HCT116 (cell line): ENCODE data around the gene FES. TPM values are rescaled to one million over a fixed set of nuclear protein-coding genes. Genes with fewer than 3 reads are reported as not detected.

Source experiments
- ATAC-seq: fragments of 200-7000 bp; cut with Tn5 transposase; 2 replicates; pipeline ENCODE4 v1.9.1; 2020; ENCODE audit warnings: mild to moderate bottlenecking, moderate library complexity
- BruUV-seq: library from RNA; stranded (reverse); fragments of 400-500 nt; replicated peaks from 2 replicates; lab custom pipeline; 2021; lab: Mats Ljungman, UMichigan
- CTCF ChIA-PET: fragments of 300-600 bp; sonication (Branson Sonifier 250); formaldehyde crosslinking; loops from one replicate; lab custom pipeline; 2021; ENCODE audit warnings: antibody characterized with exemption; lab: Charles Lee
- POLR2A ChIA-PET: fragments of 300-600, 350-600 bp; sonication (Branson Sonifier 250); formaldehyde crosslinking; loops from one replicate; lab custom pipeline; 2021; ENCODE audit warnings: antibody characterized with exemption; lab: Charles Lee
- RAD21 ChIA-PET, 2 experiments: fragments of 300-600 bp; sonication (Branson Sonifier 250); formaldehyde crosslinking; loops; one replicate each; lab custom pipeline; 2023; ENCODE audit warnings: low total read pairs in 2 of 2; ENCODE audit not compliant: uncharacterized antibody in 2 of 2, unreplicated experiment in 2 of 2, low non-redundant PET in 1 of 2; lab: Charles Lee
- DNase-seq: peaks from one replicate; pipeline ENCODE4 v3.0.0-alpha.2; 2010; ENCODE audit warnings: low read depth, low spot score
- H2AFZ ChIP-seq: fragments of 200-600 bp; shearing (Covaris generic), sonication (generic); 2 replicates; pipeline ENCODE4 v1.6.1; 2017; ENCODE audit warnings: low read depth, mixed run types, mixed read lengths, antibody characterized with exemption, low read length; ENCODE audit not compliant: poor library complexity, severe bottlenecking
- H3K27ac ChIP-seq: 2 replicates; pipeline ENCODE4 v1.5.1; 2012; ENCODE audit warnings: low read depth, low read length
- H3K27me3 ChIP-seq: fragments of 200-600 bp; sonication (generic); 2 replicates; pipeline ENCODE4 v1.6.1; 2016; ENCODE audit warnings: mixed run types, low read length, mixed read lengths; ENCODE audit not compliant: insufficient read depth
- H3K36me3 ChIP-seq, 2 experiments: fragments of 200-500 bp in 1 of 2; fragments of 200-600 bp in 1 of 2; sonication (Bioruptor generic) in 1 of 2; sonication (generic) in 1 of 2; 2 replicates each; pipeline versions ENCODE4 v1.5.1 to v1.6.1; 2014 to 2016; ENCODE audit warnings: low read length in 2 of 2, inconsistent platforms in 1 of 2, mixed read lengths in 1 of 2, mixed run types in 1 of 2; ENCODE audit not compliant: insufficient read depth in 2 of 2, control insufficient read depth in 1 of 2
- H3K4me1 ChIP-seq, 2 experiments: fragments of 200-600 bp in 1 of 2; sonication (generic) in 1 of 2; 2 replicates each; pipeline versions ENCODE4 v1.5.1 to v1.6.1; 2012 to 2017; ENCODE audit warnings: low read length in 2 of 2, inconsistent platforms in 1 of 2, mild to moderate bottlenecking in 1 of 2, mixed read lengths in 1 of 2, mixed run types in 1 of 2, moderate library complexity in 1 of 2; ENCODE audit not compliant: insufficient read depth in 2 of 2, control insufficient read depth in 1 of 2
- H3K4me2 ChIP-seq: fragments of 200-600 bp; sonication (generic); 2 replicates; pipeline ENCODE4 v1.6.1; 2017; ENCODE audit warnings: mixed run types, low read length, mixed read lengths
- H3K4me3 ChIP-seq, 2 experiments: fragments of 200-600 bp in 1 of 2; sonication (generic) in 1 of 2; replicated peaks in 1 of 2; 2 replicates each; pipeline ENCODE4 v1.5.1; 2011 to 2016; ENCODE audit warnings: low read length in 2 of 2, control low read depth in 1 of 2, low read depth in 1 of 2, mild to moderate bottlenecking in 1 of 2, mixed read lengths in 1 of 2, mixed run types in 1 of 2
- H3K79me2 ChIP-seq: fragments of 200-600 bp; sonication (generic); 2 replicates; pipeline ENCODE4 v1.6.1; 2017; ENCODE audit warnings: mild to moderate bottlenecking, mixed run types, low read length, moderate library complexity, mixed read lengths; ENCODE audit not compliant: insufficient read depth
- H3K9ac ChIP-seq: fragments of 200-600 bp; sonication (generic); 2 replicates; pipeline ENCODE4 v1.6.1; 2016; ENCODE audit warnings: low read length, mixed read lengths
- H3K9me2 ChIP-seq: fragments of 200-600 bp; sonication (generic), shearing (Covaris generic); 2 replicates; pipeline ENCODE4 v1.6.1; 2017; ENCODE audit warnings: mixed run types, mild to moderate bottlenecking, moderate library complexity; ENCODE audit not compliant: insufficient read depth
- H3K9me3 ChIP-seq, 2 experiments: fragments of 200-500 bp in 1 of 2; fragments of 200-600 bp in 1 of 2; sonication (Bioruptor generic) in 1 of 2; sonication (generic) in 1 of 2; 2 replicates each; pipeline ENCODE4 v1.6.1; 2014 to 2017; ENCODE audit warnings: low read length in 2 of 2, mixed read lengths in 2 of 2, inconsistent platforms in 1 of 2, low read depth in 1 of 2, mild to moderate bottlenecking in 1 of 2, mixed run types in 1 of 2, moderate library complexity in 1 of 2; ENCODE audit not compliant: control insufficient read depth in 1 of 2, insufficient read depth in 1 of 2
- H4K20me1 ChIP-seq: fragments of 200-600 bp; sonication (generic), shearing (Covaris generic); 2 replicates; pipeline ENCODE4 v1.6.1; 2017; ENCODE audit warnings: mixed run types, mild to moderate bottlenecking, moderate library complexity; ENCODE audit not compliant: insufficient read depth
- ATF3 ChIP-seq: IDR thresholded peaks from 2 replicates; pipeline ENCODE4 v1.6.1; 2012
- CBX3 ChIP-seq: IDR thresholded peaks from 2 replicates; pipeline ENCODE4 v1.6.1; 2012; ENCODE audit warnings: low read depth
- CTCF ChIP-seq, 3 experiments: fragments of 200-600 bp in 1 of 3; sonication (generic) in 1 of 3; IDR thresholded peaks in 2 of 3; conservative IDR thresholded peaks in 1 of 3; 2 replicates each; pipeline ENCODE4 v1.5.1; 2012 to 2017; ENCODE audit warnings: low read depth in 2 of 3, low read length in 2 of 3, antibody characterized with exemption in 1 of 3, borderline replicate concordance in 1 of 3, control low read depth in 1 of 3, mild to moderate bottlenecking in 1 of 3, mixed read lengths in 1 of 3, mixed run types in 1 of 3, moderate library complexity in 1 of 3; ENCODE audit not compliant: insufficient read depth in 1 of 3
- EGR1 ChIP-seq: IDR thresholded peaks from 2 replicates; pipeline ENCODE4 v1.6.1; 2012; ENCODE audit warnings: low read depth
- ELF1 ChIP-seq: IDR thresholded peaks from 2 replicates; pipeline ENCODE4 v1.6.1; 2012; ENCODE audit warnings: low read depth, borderline replicate concordance
- FOSL1 ChIP-seq: IDR thresholded peaks from 2 replicates; pipeline ENCODE4 v1.6.1; 2012; ENCODE audit warnings: low read depth
- MAX ChIP-seq: IDR thresholded peaks from 2 replicates; pipeline ENCODE4 v1.6.1; 2012
- RAD21 ChIP-seq: IDR thresholded peaks from 2 replicates; pipeline ENCODE4 v1.6.1; 2012; ENCODE audit warnings: low read depth, mild to moderate bottlenecking
- REST ChIP-seq: IDR thresholded peaks from 2 replicates; pipeline ENCODE4 v1.6.1; 2012; ENCODE audit warnings: low read depth
- TCF7L2 ChIP-seq: IDR thresholded peaks from 2 replicates; pipeline ENCODE4 v1.7.0; 2011; ENCODE audit warnings: borderline replicate concordance, inconsistent platforms; ENCODE audit not compliant: insufficient read depth, insufficient read length; ENCODE audit errors: extremely low read depth
- YY1 ChIP-seq: IDR thresholded peaks from 2 replicates; pipeline ENCODE4 v1.6.1; 2011; ENCODE audit warnings: low read length, low read depth, moderate library complexity, mild to moderate bottlenecking; ENCODE audit not compliant: insufficient replicate concordance; ENCODE audit errors: extremely low read depth
- ZBTB33 ChIP-seq: IDR thresholded peaks from 2 replicates; pipeline ENCODE4 v1.6.1; 2011; ENCODE audit warnings: mild to moderate bottlenecking, low read length, moderate library complexity; ENCODE audit not compliant: insufficient replicate concordance; ENCODE audit errors: extremely low read depth
- ZFX ChIP-seq: fragments of 450-650 bp; IDR thresholded peaks from 2 replicates; pipeline ENCODE4 v1.6.1; 2017
- ZNF274 ChIP-seq: fragments of 200-500 bp; sonication (Bioruptor generic); IDR thresholded peaks from 2 replicates; pipeline ENCODE4 v1.6.1; 2014; ENCODE audit warnings: mild to moderate bottlenecking, low read depth, low read length, inconsistent platforms
- intact Hi-C: fragments of 100-400 bp; cut with micrococcal nuclease; formaldehyde crosslinking; loops from 2 replicates; pipeline ENCODE4 v1.10.0; 2022
- total RNA-seq: library from RNA; stranded (reverse); gene quantifications from one replicate; pipeline ENCODE4 v1.2.1, GENCODE V29; 2021; ENCODE audit not compliant: unreplicated experiment

FES gene
- total RNA-seq, 1 experiment from 2014 or later, result 5.3 TPM

- TF ChIP-seq MAX, result no peak
Measured at GRCh38 chr15:90879730-90880366, 4.5 kb upstream of the FES start (continued).

DNA sequence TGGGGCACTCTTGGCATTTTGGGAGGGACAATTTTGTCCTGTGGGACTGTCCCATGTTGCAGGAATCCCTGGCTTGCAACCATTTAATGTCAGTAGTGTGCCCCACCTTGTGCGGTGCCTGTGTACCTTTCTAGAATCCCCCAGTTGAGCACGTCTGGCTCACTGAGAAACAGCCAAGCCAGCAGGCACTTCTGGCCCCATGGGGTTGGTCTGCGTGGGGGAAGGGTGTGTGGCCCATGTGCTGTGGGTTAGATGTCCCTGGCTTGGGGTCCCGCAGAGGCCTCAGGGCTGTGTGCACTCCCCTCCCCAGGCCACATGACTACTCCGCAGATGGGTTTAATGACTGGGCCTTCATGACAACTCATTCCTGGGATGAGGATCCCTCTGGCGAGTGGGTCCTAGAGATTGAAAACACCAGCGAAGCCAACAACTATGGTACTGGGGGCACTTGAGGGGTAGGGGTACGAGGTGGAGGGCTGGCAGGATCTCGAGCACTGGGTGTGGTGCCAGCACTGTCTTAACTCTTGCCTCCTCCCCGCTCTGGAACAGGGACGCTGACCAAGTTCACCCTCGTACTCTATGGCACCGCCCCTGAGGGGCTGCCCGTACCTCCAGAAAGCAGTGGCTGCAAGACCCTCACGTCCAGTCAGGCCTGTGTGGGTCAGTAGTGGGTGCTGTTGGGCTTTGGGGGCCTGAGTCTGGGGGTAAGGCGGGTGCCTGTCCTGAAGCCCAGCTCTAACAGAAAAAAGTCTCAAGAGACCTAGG, 3.7 kb upstream of the FES start:
- POLR2A ChIA-PET, result no interaction called here
- Histone ChIP-seq H3K27me3 (no peaks in the 10 kb centered on the region), H3K9ac (no peak overlapping the region), H3K79me2 (no peaks in the 10 kb centered on the region), H2AFZ (no peak overlapping the region), H3K4me2 (no peak overlapping the region), H3K4me1 (no peaks in the 10 kb centered on the region), H4K20me1 (no peaks in the 10 kb centered on the region), H3K4me3 (no peak overlapping the region), H3K9me2 (no peaks in the 10 kb centered on the region), H3K27ac (no peak overlapping the region), H3K36me3 (peaks cover 10 to 11% of the 10 kb centered on the region in 2 experiments; a peak in 3 of 4 replicates), H3K9me3 (no peaks in the 10 kb centered on the region)
- no peak for ATAC-seq
- CTCF ChIA-PET, result no interaction called here
- intact Hi-C loops, result no loop called here
- DNase-seq, result no peak
- no TSS peak for BruUV-seq
- RAD21 ChIA-PET, result no interaction called here
- no peak for TF ChIP-seq REST
- no peak for TF ChIP-seq ZNF274
- no peak for TF ChIP-seq MAX
- no peak for TF ChIP-seq ATF3
- TF ChIP-seq FOSL1, result no peak
- TF ChIP-seq ZFX, result no peak
- no peak for TF ChIP-seq CTCF (IDR thresholded peaks at IDR 0.05 in 2 of 3, conservative IDR thresholded peaks at IDR 0.05 in 1 of 3; ENCODE audit: borderline replicate concordance in 1 of 3, insufficient read depth in 1 of 3, low read depth in 2 of 3, low read length in 2 of 3)
- no peak for TF ChIP-seq YY1
- TF ChIP-seq ZBTB33, result no peak
- no peak for TF ChIP-seq CBX3
- TF ChIP-seq ELF1, result no peak
- TF ChIP-seq RAD21, result no peak
- TF ChIP-seq TCF7L2, result no peak
- no peak for TF ChIP-seq EGR1
